DND-41 (cell line): ENCODE measurements around the gene MATN3.

ENCODE experiments used
- ATAC-seq: fragments of 200-7000 bp; cut with Tn5 transposase; 3 replicates; pipeline ENCODE4 v1.9.1; 2021; ENCODE audit warnings: low read depth; ENCODE audit not compliant: insufficient read depth
- DNase-seq: peaks from one replicate; pipeline ENCODE4 v3.0.0-alpha.2; 2020
- H2AFZ ChIP-seq: 2 replicates; pipeline ENCODE4 v1.6.0; 2012; ENCODE audit warnings: low read depth, low read length
- H3K27ac ChIP-seq: 2 replicates; pipeline ENCODE4 v1.5.1; 2012; ENCODE audit warnings: low read length, inconsistent platforms
- H3K27me3 ChIP-seq: fragments of 200-600 bp; sonication (generic); 2 replicates; pipeline ENCODE4 v1.6.0; 2012; ENCODE audit warnings: low read length, mild to moderate bottlenecking, inconsistent platforms; ENCODE audit not compliant: insufficient read depth, poor library complexity
- H3K36me3 ChIP-seq: 2 replicates; pipeline ENCODE4 v1.5.1; 2012; ENCODE audit warnings: low read length, inconsistent platforms; ENCODE audit not compliant: insufficient read depth
- H3K4me1 ChIP-seq: 2 replicates; pipeline ENCODE4 v1.5.1; 2012; ENCODE audit warnings: mild to moderate bottlenecking, low read length; ENCODE audit not compliant: insufficient read depth
- H3K4me2 ChIP-seq: 2 replicates; pipeline ENCODE4 v1.6.0; 2012; ENCODE audit warnings: mild to moderate bottlenecking, moderate library complexity, low read length, inconsistent platforms; ENCODE audit not compliant: insufficient read depth
- H3K4me3 ChIP-seq, 2 experiments: fragments of 200-600 bp in 1 of 2; shearing (Covaris generic) in 1 of 2; 2 replicates each; pipeline ENCODE4 v1.5.1; 2012 to 2016; ENCODE audit warnings: inconsistent platforms in 2 of 2, low read length in 2 of 2, mild to moderate bottlenecking in 2 of 2, low read depth in 1 of 2, moderate library complexity in 1 of 2
- H3K79me2 ChIP-seq: 2 replicates; pipeline ENCODE4 v1.6.0; 2012; ENCODE audit warnings: low read length, inconsistent platforms; ENCODE audit not compliant: insufficient read depth
- H3K9ac ChIP-seq: 2 replicates; pipeline ENCODE4 v1.6.0; 2012; ENCODE audit warnings: low read depth, mild to moderate bottlenecking, inconsistent platforms, low read length, moderate library complexity
- H3K9me3 ChIP-seq: 2 replicates; pipeline ENCODE4 v1.5.1; 2012; ENCODE audit warnings: low read length, moderate library complexity, mild to moderate bottlenecking, inconsistent platforms; ENCODE audit not compliant: insufficient read depth, severe bottlenecking
- H4K20me1 ChIP-seq: 2 replicates; pipeline ENCODE4 v1.6.0; 2012; ENCODE audit warnings: low read length; ENCODE audit not compliant: insufficient read depth
- EZH2 ChIP-seq: IDR thresholded peaks from 3 replicates; pipeline ENCODE4 v1.6.1; 2012; ENCODE audit warnings: borderline replicate concordance, low read depth, mild to moderate bottlenecking, moderate library complexity, low read length, inconsistent platforms; ENCODE audit not compliant: severe bottlenecking
- TF ChIP-seq, protein P1 (sequence below): IDR thresholded peaks from 2 replicates; pipeline ENCODE4 v1.5.1; 2012; ENCODE audit warnings: borderline replicate concordance, low read length, moderate library complexity, mild to moderate bottlenecking; ENCODE audit not compliant: poor library complexity, severe bottlenecking; ENCODE audit errors: extremely low read depth

Gene MATN3

DNA sequence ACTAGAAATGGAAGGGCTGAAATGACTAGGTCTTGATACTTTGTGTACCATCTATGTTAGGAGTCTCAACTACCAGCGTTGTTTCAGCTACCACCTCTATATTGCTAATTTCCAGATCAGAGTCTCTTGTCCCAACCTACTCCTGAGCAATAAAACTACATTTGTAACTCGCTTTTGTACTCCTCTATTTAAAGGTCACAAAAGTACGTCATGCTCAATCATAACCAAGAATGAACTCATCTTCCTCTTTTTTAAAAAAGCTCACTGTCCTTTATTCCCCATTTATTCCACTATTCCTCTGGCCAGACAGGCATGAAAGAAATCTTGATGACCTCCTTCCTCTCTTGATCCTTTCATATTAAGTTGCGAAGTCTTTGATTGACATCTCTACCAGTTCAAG lies 11.2 kb upstream of the MATN3 start:
- ATAC-seq (no peak), DNase-seq (no peak)
- TF ChIP-seq, protein P1, sequence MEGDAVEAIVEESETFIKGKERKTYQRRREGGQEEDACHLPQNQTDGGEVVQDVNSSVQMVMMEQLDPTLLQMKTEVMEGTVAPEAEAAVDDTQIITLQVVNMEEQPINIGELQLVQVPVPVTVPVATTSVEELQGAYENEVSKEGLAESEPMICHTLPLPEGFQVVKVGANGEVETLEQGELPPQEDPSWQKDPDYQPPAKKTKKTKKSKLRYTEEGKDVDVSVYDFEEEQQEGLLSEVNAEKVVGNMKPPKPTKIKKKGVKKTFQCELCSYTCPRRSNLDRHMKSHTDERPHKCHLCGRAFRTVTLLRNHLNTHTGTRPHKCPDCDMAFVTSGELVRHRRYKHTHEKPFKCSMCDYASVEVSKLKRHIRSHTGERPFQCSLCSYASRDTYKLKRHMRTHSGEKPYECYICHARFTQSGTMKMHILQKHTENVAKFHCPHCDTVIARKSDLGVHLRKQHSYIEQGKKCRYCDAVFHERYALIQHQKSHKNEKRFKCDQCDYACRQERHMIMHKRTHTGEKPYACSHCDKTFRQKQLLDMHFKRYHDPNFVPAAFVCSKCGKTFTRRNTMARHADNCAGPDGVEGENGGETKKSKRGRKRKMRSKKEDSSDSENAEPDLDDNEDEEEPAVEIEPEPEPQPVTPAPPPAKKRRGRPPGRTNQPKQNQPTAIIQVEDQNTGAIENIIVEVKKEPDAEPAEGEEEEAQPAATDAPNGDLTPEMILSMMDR: no peak
- TF ChIP-seq EZH2: no peak
- peaks cover 6% of the 10 kb centered on the region; the same call in 1 of the 2 replicates for H3K36me3 ChIP-seq
- no peak overlapping the region for H3K9ac ChIP-seq
- no peak overlapping the region for H2AFZ ChIP-seq
- H3K27me3 ChIP-seq: no peaks in the 10 kb centered on the region
- H3K4me1 ChIP-seq: no peaks in the 10 kb centered on the region
- no peak overlapping the region for H3K27ac ChIP-seq
- H3K79me2 ChIP-seq: no peaks in the 10 kb centered on the region
- H3K4me2 ChIP-seq: no peak overlapping the region
- H3K4me3 ChIP-seq: no peak overlapping the region
- H3K9me3 ChIP-seq: peaks cover 6% of the 10 kb centered on the region
- H4K20me1 ChIP-seq: no peaks in the 10 kb centered on the region

DNA sequence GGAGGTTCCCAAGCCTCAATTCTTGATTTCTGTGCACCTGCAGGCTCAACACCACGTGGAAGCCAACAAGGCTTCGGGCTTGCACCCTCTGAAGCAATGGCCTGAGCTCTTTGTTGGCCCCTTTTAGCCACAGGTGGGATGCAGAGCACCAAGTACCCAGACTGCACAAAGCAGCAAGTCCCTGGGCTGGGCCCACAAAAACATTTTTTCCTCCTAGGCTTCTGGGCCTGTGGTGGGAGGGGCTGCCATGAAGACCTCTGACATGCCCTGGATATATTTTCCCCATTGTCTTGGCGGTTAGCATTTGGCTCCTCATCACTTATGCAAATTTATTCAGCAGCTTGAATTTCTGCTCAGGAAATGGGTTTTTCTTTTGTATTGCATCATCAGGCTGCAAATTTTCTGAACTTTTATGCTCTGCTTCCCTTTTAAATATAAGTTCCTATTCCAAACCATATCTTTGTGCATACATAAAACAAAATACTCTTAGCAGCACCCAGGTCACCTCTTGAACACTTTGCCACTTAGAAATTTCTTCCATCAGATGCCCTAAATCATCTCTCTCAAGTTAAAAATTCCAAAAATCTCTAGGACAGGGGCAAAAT lies 9.0 kb upstream of the MATN3 start:
- Histone ChIP-seq H3K9ac (no peak overlapping the region), H4K20me1 (no peaks in the 10 kb centered on the region), H3K9me3 (peaks cover 6% of the 10 kb centered on the region), H2AFZ (no peak overlapping the region), H3K79me2 (no peaks in the 10 kb centered on the region), H3K4me2 (no peak overlapping the region), H3K4me3 (no peak overlapping the region), H3K36me3 (no peaks in the 10 kb centered on the region), H3K27ac (no peak overlapping the region), H3K27me3 (no peaks in the 10 kb centered on the region), H3K4me1 (no peaks in the 10 kb centered on the region)
- no peak for TF ChIP-seq EZH2
- TF ChIP-seq, protein P1: no peak
- ATAC-seq (no peak), DNase-seq (no peak)

DNA sequence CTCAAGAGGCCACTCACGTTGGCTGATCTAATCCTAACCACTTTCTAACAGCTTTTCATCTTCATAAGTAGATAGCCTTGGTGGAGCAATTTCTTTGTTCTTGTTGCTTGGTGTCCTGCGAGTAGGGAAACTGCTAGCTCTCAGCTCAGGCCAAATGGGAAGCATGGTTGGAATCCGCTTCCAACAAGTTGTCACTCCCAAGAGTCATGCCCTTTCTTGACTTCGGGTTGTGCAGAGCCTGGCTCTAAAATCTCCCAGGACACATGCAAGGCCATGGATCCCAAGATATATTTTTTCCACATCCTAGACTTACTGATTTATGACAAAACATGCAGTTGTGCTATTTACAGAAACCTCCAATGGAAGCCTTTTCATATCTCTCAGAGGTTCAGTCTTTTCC lies 7.3 kb upstream of the MATN3 start:
- no peak for DNase-seq
- Histone ChIP-seq H3K4me1 (no peaks in the 10 kb centered on the region), H3K9ac (no peak overlapping the region), H3K36me3 (no peaks in the 10 kb centered on the region), H3K79me2 (no peaks in the 10 kb centered on the region), H4K20me1 (no peaks in the 10 kb centered on the region), H3K4me2 (no peak overlapping the region), H3K27me3 (no peaks in the 10 kb centered on the region), H3K9me3 (peaks cover 6% of the 10 kb centered on the region), H3K4me3 (no peak overlapping the region), H3K27ac (no peak overlapping the region), H2AFZ (no peak overlapping the region)
- ATAC-seq: no peak
- TF ChIP-seq, protein P1: no peak
- TF ChIP-seq EZH2: no peak
